WTC11 (cell line): ENCODE measurements around the gene SRRM3. TPM values are rescaled to one million over a fixed set of nuclear protein-coding genes. Genes with fewer than 3 reads are reported as not detected.

ENCODE experiments used
- ATAC-seq: fragments of 200-7000 bp; cut with Tn5 transposase; 2 replicates; pipeline ENCODE4 v1.10.0; 2021; ENCODE audit warnings: mild to moderate bottlenecking, moderate library complexity
- CTCF ChIA-PET: fragments of 300-600 bp; sonication (Branson Sonifier 250); formaldehyde crosslinking; loops from one replicate; lab custom pipeline; 2021; ENCODE audit warnings: antibody characterized with exemption; lab: Charles Lee
- POLR2A ChIA-PET: fragments of 350-600 bp; sonication (Branson Sonifier 250); formaldehyde crosslinking; loops from one replicate; lab custom pipeline; 2021; ENCODE audit warnings: antibody characterized with exemption; lab: Charles Lee
- DNase-seq: peaks from one replicate; pipeline ENCODE4 v3.0.0; 2021; ENCODE audit warnings: low spot score
- H3K27ac Mint-ChIP-seq: 2 replicates; pipeline ENCODE4 v1.8.0; 2021; ENCODE audit warnings: mixed read lengths
- H3K27me3 Mint-ChIP-seq: 2 replicates; pipeline ENCODE4 v1.8.0; 2021; ENCODE audit warnings: low read depth, mild to moderate bottlenecking, moderate library complexity, mixed read lengths
- H3K36me3 Mint-ChIP-seq: 2 replicates; pipeline ENCODE4 v1.8.0; 2021; ENCODE audit warnings: mixed read lengths
- H3K4me1 Mint-ChIP-seq: 2 replicates; pipeline ENCODE4 v1.8.0; 2022; ENCODE audit warnings: mixed read lengths
- H3K4me3 Mint-ChIP-seq: 2 replicates; pipeline ENCODE4 v1.8.0; 2021; ENCODE audit warnings: mild to moderate bottlenecking, moderate library complexity, mixed read lengths
- H3K9me3 Mint-ChIP-seq: 2 replicates; pipeline ENCODE4 v1.8.0; 2021; ENCODE audit warnings: mixed read lengths
- AFF4 ChIP-seq: sonication (generic); formaldehyde crosslinking; IDR thresholded peaks from 2 replicates; pipeline ENCODE4 v1.8.1; 2023; ENCODE audit warnings: mild to moderate bottlenecking, missing genetic modification reagents, borderline replicate concordance
- ATF1 ChIP-seq: sonication (generic); formaldehyde crosslinking; IDR thresholded peaks from 2 replicates; pipeline ENCODE4 v1.8.1; 2023; ENCODE audit warnings: mild to moderate bottlenecking, moderate library complexity, missing genetic modification reagents
- ATF2 ChIP-seq: sonication (generic); formaldehyde crosslinking; IDR thresholded peaks from 2 replicates; pipeline ENCODE4 v1.8.1; 2022; ENCODE audit warnings: low read depth, missing genetic modification reagents, borderline replicate concordance
- ATF3 ChIP-seq: sonication (generic); formaldehyde crosslinking; conservative IDR thresholded peaks from 2 replicates; pipeline ENCODE4 v1.8.1; 2022; ENCODE audit warnings: mild to moderate bottlenecking, missing genetic modification reagents
- FOXP1 ChIP-seq: sonication (generic); formaldehyde crosslinking; IDR thresholded peaks from 2 replicates; pipeline ENCODE4 v1.8.0; 2022; ENCODE audit warnings: missing genetic modification reagents, mild to moderate bottlenecking, moderate library complexity, borderline replicate concordance
- FOXP4 ChIP-seq: sonication (generic); formaldehyde crosslinking; IDR thresholded peaks from 2 replicates; pipeline ENCODE4 v1.8.0; 2022; ENCODE audit warnings: mild to moderate bottlenecking, missing genetic modification reagents
- GABPB1 ChIP-seq: sonication (generic); formaldehyde crosslinking; IDR thresholded peaks from 2 replicates; pipeline ENCODE4 v1.8.1; 2023; ENCODE audit warnings: mild to moderate bottlenecking, missing genetic modification reagents
- GTF2I ChIP-seq: fragments of 250-450 bp; sonication (Bioruptor Pico); conservative IDR thresholded peaks from 2 replicates; pipeline ENCODE4 v1.4.0; 2021; ENCODE audit warnings: mild to moderate bottlenecking
- IRF1 ChIP-seq: sonication (generic); formaldehyde crosslinking; IDR thresholded peaks from 2 replicates; pipeline ENCODE4 v1.8.0; 2023; ENCODE audit warnings: missing genetic modification reagents
- MXD4 ChIP-seq: fragments of 250-450 bp; sonication (Bioruptor Pico); IDR thresholded peaks from 2 replicates; pipeline ENCODE4 v1.8.0; 2021; ENCODE audit warnings: mild to moderate bottlenecking, moderate library complexity, borderline replicate concordance
- NFE2L1 ChIP-seq: sonication (generic); formaldehyde crosslinking; IDR thresholded peaks from 2 replicates; pipeline ENCODE4 v1.8.1; 2023; ENCODE audit warnings: missing genetic modification reagents
- NFYB ChIP-seq: sonication (generic); formaldehyde crosslinking; conservative IDR thresholded peaks from 2 replicates; pipeline ENCODE4 v1.8.0; 2022; ENCODE audit warnings: low read depth, missing genetic modification reagents
- NR2C2 ChIP-seq: sonication (generic); formaldehyde crosslinking; IDR thresholded peaks from 2 replicates; pipeline ENCODE4 v1.8.0; 2022; ENCODE audit warnings: mild to moderate bottlenecking, missing genetic modification reagents
- NR3C1 ChIP-seq: sonication (generic); formaldehyde crosslinking; conservative IDR thresholded peaks from 2 replicates; pipeline ENCODE4 v1.8.1; 2023; ENCODE audit warnings: low read depth, mild to moderate bottlenecking, missing genetic modification reagents
- PREB ChIP-seq: sonication (generic); formaldehyde crosslinking; IDR thresholded peaks from 2 replicates; pipeline ENCODE4 v1.8.1; 2022; ENCODE audit warnings: mild to moderate bottlenecking, missing genetic modification reagents, moderate library complexity, borderline replicate concordance
- SP1 ChIP-seq: sonication (generic); formaldehyde crosslinking; conservative IDR thresholded peaks from 2 replicates; pipeline ENCODE4 v1.8.1; 2022; ENCODE audit warnings: missing genetic modification reagents
- TEAD4 ChIP-seq: sonication (generic); formaldehyde crosslinking; IDR thresholded peaks from 2 replicates; pipeline ENCODE4 v1.8.0; 2022; ENCODE audit warnings: mild to moderate bottlenecking, missing genetic modification reagents
- ZBTB43 ChIP-seq: sonication (generic); formaldehyde crosslinking; IDR thresholded peaks from 2 replicates; pipeline ENCODE4 v1.8.1; 2023; ENCODE audit warnings: mild to moderate bottlenecking, missing genetic modification reagents
- ZNF138 ChIP-seq: sonication (generic); formaldehyde crosslinking; conservative IDR thresholded peaks from 2 replicates; pipeline ENCODE4 v1.8.1; 2022; ENCODE audit warnings: mild to moderate bottlenecking, moderate library complexity, missing genetic modification reagents
- ZNF281 ChIP-seq: sonication (generic); formaldehyde crosslinking; IDR thresholded peaks from 2 replicates; pipeline ENCODE4 v1.8.0; 2023; ENCODE audit warnings: mild to moderate bottlenecking, missing genetic modification reagents
- ZNF317 ChIP-seq: sonication (generic); formaldehyde crosslinking; IDR thresholded peaks from 2 replicates; pipeline ENCODE4 v1.8.1; 2023; ENCODE audit warnings: low read depth, mild to moderate bottlenecking, moderate library complexity, missing genetic modification reagents, borderline replicate concordance
- total RNA-seq: library from RNA; stranded (reverse); gene quantifications from 3 replicates; pipeline ENCODE4 v1.2.3, GENCODE V29; 2021

SRRM3 gene
- total RNA-seq, 1 experiment from 2014 or later = 17.7 TPM

GRCh38 chr7:76330673-76331072 is 129.0 kb downstream of the SRRM3 start (continued):
- TF ChIP-seq AFF4 (CRISPR knock-in tag) (no peak), NR3C1 (no peak), FOXP4 (CRISPR knock-in tag) (no peak), NR2C2 (no peak), SP1 (CRISPR knock-in tag) (no peak), ZNF138 (no peak), TEAD4 (no peak), IRF1 (CRISPR knock-in tag) (no peak), ZNF281 (no peak), NFYB (CRISPR knock-in tag) (no peak), FOXP1 (CRISPR knock-in tag) (no peak), GTF2I (no peak), NFE2L1 (CRISPR knock-in tag) (no peak), ATF2 (CRISPR knock-in tag) (no peak)
- TF ChIP-seq, all 79 proteins: peak for 0

GRCh38 chr7:76332078-76332477 is 130.4 kb downstream of the SRRM3 start:
- no peaks in the 10 kb centered on the region for H3K9me3 Mint-ChIP-seq
- H3K27me3 Mint-ChIP-seq = no peaks in the 10 kb centered on the region
- DNase-seq (no peak), ATAC-seq (no peak)
- peaks cover 52% of the 10 kb centered on the region for H3K36me3 Mint-ChIP-seq
- H3K27ac Mint-ChIP-seq = peak overlapping the region; percentile 91
- no peak overlapping the region for H3K4me3 Mint-ChIP-seq
- ChIA-PET CTCF (interaction anchor here (1.3 kb wide), 2 partner anchors 14 to 26 kb away, joined by 3 to 4 read pairs; partner anchors contain the start of gene YWHAG), POLR2A (no interaction called here)
- peaks cover 22% of the 10 kb centered on the region for H3K4me1 Mint-ChIP-seq
- TF ChIP-seq PREB (CRISPR knock-in tag) = no peak
- no peak for TF ChIP-seq ATF1 (CRISPR knock-in tag)
- TF ChIP-seq ATF3 = no peak
- no peak for TF ChIP-seq MXD4 (CRISPR knock-in tag)
- no peak for TF ChIP-seq GABPB1 (CRISPR knock-in tag)
- TF ChIP-seq ZNF317 (CRISPR knock-in tag) = no peak
- TF ChIP-seq ZBTB43 (CRISPR knock-in tag) = no peak
- TF ChIP-seq FOXP4 (CRISPR knock-in tag) = no peak
